HG03280 (cell line): Measurements from ENCODE around the gene CNTNAP2.
A peak's percentile ranks its signal among the peaks of the same experiment; 100 is the strongest.

Experiments
- ATAC-seq: cut with Tn5 transposase; IDR thresholded peaks from one replicate; pipeline ENCODE4 v1.9.1; 2021; ENCODE audit warnings: mild to moderate bottlenecking, moderate library complexity; ENCODE audit not compliant: unreplicated experiment

Gene CNTNAP2

GRCh38 chr7:147188467-147188866, 1071.9 kb downstream of the CNTNAP2 start:
- no peak for ATAC-seq

- ATAC-seq = no peak
Measured at GRCh38 chr7:147193476-147193875, 1076.9 kb downstream of the CNTNAP2 start.

GRCh38 chr7:147196481-147196880, 1079.9 kb downstream of the CNTNAP2 start:
- no peak for ATAC-seq

- no peak for ATAC-seq
Measured at GRCh38 chr7:147197006-147197405, 1080.4 kb downstream of the CNTNAP2 start.

- ATAC-seq = no peak
Measured at GRCh38 chr7:147199868-147200267, 1083.3 kb downstream of the CNTNAP2 start.

GRCh38 chr7:147207988-147208387, 1091.4 kb downstream of the CNTNAP2 start:
- ATAC-seq = no peak

GRCh38 chr7:147231275-147231674, 1114.7 kb downstream of the CNTNAP2 start:
- no peak for ATAC-seq

GRCh38 chr7:147235645-147236382, 1119.2 kb downstream of the CNTNAP2 start:
- no peak for ATAC-seq

GRCh38 chr7:147240468-147240867, 1123.9 kb downstream of the CNTNAP2 start:
- no peak for ATAC-seq

GRCh38 chr7:147245274-147245673, 1128.7 kb downstream of the CNTNAP2 start:
- peak; percentile 65 for ATAC-seq

GRCh38 chr7:147249956-147250355, 1133.4 kb downstream of the CNTNAP2 start:
- ATAC-seq = no peak

GRCh38 chr7:147251751-147252325, 1135.2 kb downstream of the CNTNAP2 start:
- ATAC-seq = no peak

- no peak for ATAC-seq
Measured at GRCh38 chr7:147261693-147262092, 1145.1 kb downstream of the CNTNAP2 start.

GRCh38 chr7:147265528-147265927, 1148.9 kb downstream of the CNTNAP2 start:
- ATAC-seq = no peak

- no peak for ATAC-seq
Measured at GRCh38 chr7:147276106-147276505, 1159.5 kb downstream of the CNTNAP2 start.

- ATAC-seq = no peak
Measured at GRCh38 chr7:147276783-147277370, 1160.3 kb downstream of the CNTNAP2 start.

- ATAC-seq = no peak
Measured at GRCh38 chr7:147279514-147279913, 1162.9 kb downstream of the CNTNAP2 start.

GRCh38 chr7:147279964-147280374, 1163.4 kb downstream of the CNTNAP2 start:
- no peak for ATAC-seq

- ATAC-seq = no peak
Measured at GRCh38 chr7:147282204-147282603, 1165.6 kb downstream of the CNTNAP2 start.

- ATAC-seq = no peak
Measured at GRCh38 chr7:147296201-147296600, 1179.6 kb downstream of the CNTNAP2 start.

- no peak for ATAC-seq
Measured at GRCh38 chr7:147296986-147297385, 1180.4 kb downstream of the CNTNAP2 start.

GRCh38 chr7:147298611-147299043, 1182.0 kb downstream of the CNTNAP2 start:
- no peak for ATAC-seq
